Neuronal stem cell (in vitro differentiated cells): Measurements from ENCODE around the gene CACHD1.

Source experiments
- DNase-seq: peaks from one replicate; pipeline ENCODE4 v3.0.0-alpha.2; 2013; ENCODE audit warnings: low spot score
- H2AFZ ChIP-seq: one replicate; pipeline ENCODE4 v1.6.1; 2013; ENCODE audit warnings: mild to moderate bottlenecking, low read length, inconsistent platforms
- H2AK5ac ChIP-seq: 2 replicates; pipeline ENCODE4 v1.6.1; 2013; ENCODE audit warnings: low read depth, mild to moderate bottlenecking, inconsistent platforms, low read length, moderate library complexity, mixed read lengths
- H2BK120ac ChIP-seq: 2 replicates; pipeline ENCODE4 v1.6.1; 2013; ENCODE audit warnings: low read depth, mild to moderate bottlenecking, inconsistent platforms, low read length, moderate library complexity, mixed read lengths
- H2BK12ac ChIP-seq: one replicate; pipeline ENCODE4 v1.6.1; 2013; ENCODE audit warnings: low read length, inconsistent platforms
- H2BK15ac ChIP-seq: 2 replicates; pipeline ENCODE4 v1.6.1; 2013; ENCODE audit warnings: mild to moderate bottlenecking, low read length, inconsistent platforms, mixed read lengths
- H2BK5ac ChIP-seq: one replicate; pipeline ENCODE4 v1.6.1; 2013; ENCODE audit warnings: inconsistent platforms, mild to moderate bottlenecking, low read length, moderate library complexity
- H3K14ac ChIP-seq: one replicate; pipeline ENCODE4 v1.6.1; 2013; ENCODE audit warnings: low read length, inconsistent platforms
- H3K18ac ChIP-seq: 2 replicates; pipeline ENCODE4 v1.6.1; 2013; ENCODE audit warnings: low read length, inconsistent platforms
- H3K23ac ChIP-seq: 2 replicates; pipeline ENCODE4 v1.6.1; 2013; ENCODE audit warnings: low read depth, mild to moderate bottlenecking, mixed read lengths, low read length, inconsistent platforms; ENCODE audit not compliant: poor library complexity
- H3K27ac ChIP-seq: replicated peaks from 3 replicates; pipeline ENCODE4 v1.5.1; 2013; ENCODE audit warnings: low read length, inconsistent platforms
- H3K27me3 ChIP-seq, 3 experiments: 2 replicates each; pipeline ENCODE4 v1.6.1; 2013; ENCODE audit warnings: low read length in 3 of 3, mild to moderate bottlenecking in 2 of 3, inconsistent platforms in 1 of 3, low read depth in 1 of 3, mixed read lengths in 1 of 3, moderate library complexity in 1 of 3; ENCODE audit not compliant: control insufficient read depth in 3 of 3, insufficient read depth in 3 of 3
- H3K36me3 ChIP-seq, 2 donors: replicated peaks in 1 of 2; 2 replicates each; pipeline ENCODE4 v1.6.1; 2013; ENCODE audit warnings: low read length in 2 of 2; ENCODE audit not compliant: control insufficient read depth in 2 of 2, insufficient read depth in 2 of 2
- H3K4ac ChIP-seq: 2 replicates; pipeline ENCODE4 v1.6.1; 2013; ENCODE audit warnings: inconsistent platforms, mild to moderate bottlenecking, low read length, moderate library complexity
- H3K4me1 ChIP-seq, 2 donors: 1 replicate in 1 of 2; 2 replicates in 1 of 2; pipeline ENCODE4 v1.6.1; 2013; ENCODE audit warnings: low read length in 2 of 2, low read depth in 1 of 2; ENCODE audit not compliant: control insufficient read depth in 2 of 2, insufficient read depth in 1 of 2
- H3K4me2 ChIP-seq: one replicate; pipeline ENCODE4 v1.6.1; 2013; ENCODE audit warnings: mild to moderate bottlenecking, low read length, inconsistent platforms; ENCODE audit not compliant: insufficient read depth, poor library complexity, severe bottlenecking
- H3K4me3 ChIP-seq, 2 donors: 2 replicates each; pipeline ENCODE4 v1.5.1; 2013; ENCODE audit warnings: low read length in 2 of 2, mild to moderate bottlenecking in 2 of 2, inconsistent platforms in 1 of 2, moderate library complexity in 1 of 2
- H3K79me1 ChIP-seq: one replicate; pipeline ENCODE4 v1.6.1; 2013; ENCODE audit warnings: low read depth, mild to moderate bottlenecking, inconsistent platforms, low read length, moderate library complexity
- H3K9ac ChIP-seq: one replicate; pipeline ENCODE4 v1.6.1; 2013; ENCODE audit warnings: mild to moderate bottlenecking, low read depth, low read length, inconsistent platforms; ENCODE audit not compliant: poor library complexity
- H3K9me3 ChIP-seq, 2 donors: replicated peaks in 1 of 2; 2 replicates each; pipeline versions ENCODE3 to v1.6.1; 2013; ENCODE audit warnings: low read length in 2 of 2, mild to moderate bottlenecking in 2 of 2, inconsistent platforms in 1 of 2, low read depth in 1 of 2, mixed read lengths in 1 of 2, moderate library complexity in 1 of 2; ENCODE audit not compliant: control insufficient read depth in 2 of 2, insufficient read depth in 1 of 2
- H4K8ac ChIP-seq: one replicate; pipeline ENCODE4 v1.6.1; 2013; ENCODE audit warnings: low read depth, mild to moderate bottlenecking, inconsistent platforms, low read length, moderate library complexity
- H4K91ac ChIP-seq: one replicate; pipeline ENCODE4 v1.6.1; 2013; ENCODE audit warnings: low read length, low read depth, mild to moderate bottlenecking, inconsistent platforms; ENCODE audit not compliant: poor library complexity
- WGBS, 2 donors: extraction: QIAGEN DNeasy Blood & Tissue Kit; methylation state at CpG; one replicate each; pipeline ENCODE4 v1.1.7; 2013; ENCODE audit warnings: missing lambda C conversion rate in 2 of 2, mixed read lengths in 1 of 2; ENCODE audit not compliant: insufficient read length in 2 of 2, insufficient replicate concordance in 1 of 2; ENCODE audit errors: extremely low coverage in 2 of 2; 5-methylcytosine and 5-hydroxymethylcytosine counted together

CACHD1 gene

GRCh38 chr1:64555947-64556346, 86.0 kb downstream of the CACHD1 start:
- H3K14ac ChIP-seq, result no peak overlapping the region

GRCh38 chr1:64561993-64562392, 92.1 kb downstream of the CACHD1 start:
- Histone ChIP-seq H3K36me3 (peaks cover 3 to 38% of the 10 kb centered on the region in 2 donors), H2AFZ (no peak overlapping the region)
- no CpG with 5 or more reads among the region's 2 CpGs for WGBS, 2 donors

More at GRCh38 chr1:64555947-64556346, 86.0 kb downstream of the CACHD1 start:
- H3K36me3 ChIP-seq, result peaks cover 3 to 74% of the 10 kb centered on the region in 2 donors
- no peak overlapping the region for H2AK5ac ChIP-seq
- H3K18ac ChIP-seq, result no peak overlapping the region
- H3K9me3 ChIP-seq, result peaks cover 2 to 18% of the 10 kb centered on the region in 2 donors
- no peaks in the 10 kb centered on the region for H3K27me3 ChIP-seq
- H3K4me3 ChIP-seq, result no peak overlapping the region
- H3K4me1 ChIP-seq, result peaks cover 0 to 2% of the 10 kb centered on the region in 2 donors
- no peaks in the 10 kb centered on the region for H3K79me1 ChIP-seq
- no peak overlapping the region for H2BK15ac ChIP-seq
- WGBS, 2 donors, result no CpG with 5 or more reads among the region's 1 CpG
- no peak overlapping the region for H2AFZ ChIP-seq
- H3K4ac ChIP-seq, result no peak overlapping the region
- no peak overlapping the region for H3K27ac ChIP-seq
- H2BK12ac ChIP-seq, result no peak overlapping the region
- no peak overlapping the region for H2BK120ac ChIP-seq
- no peak overlapping the region for H3K9ac ChIP-seq
- DNase-seq, result no peak
- H3K23ac ChIP-seq, result no peak overlapping the region
- H3K4me2 ChIP-seq, result no peak overlapping the region
- H2BK5ac ChIP-seq, result no peak overlapping the region
- H4K8ac ChIP-seq, result no peak overlapping the region
- H4K91ac ChIP-seq, result no peak overlapping the region

GRCh38 chr1:64563958-64564565, 94.1 kb downstream of the CACHD1 start:
- Histone ChIP-seq H2AK5ac (no peak overlapping the region), H2BK120ac (no peak overlapping the region), H3K27me3 (no peaks in the 10 kb centered on the region), H3K9me3 (peaks cover 1 to 19% of the 10 kb centered on the region in 2 donors), H3K14ac (no peak overlapping the region), H3K23ac (no peak overlapping the region), H4K91ac (no peak overlapping the region), H3K4me2 (no peak overlapping the region), H3K9ac (no peak overlapping the region), H3K18ac (no peak overlapping the region), H3K4me3 (no peak overlapping the region), H3K36me3 (peaks cover 0 to 17% of the 10 kb centered on the region in 2 donors), H4K8ac (no peak overlapping the region), H2AFZ (no peak overlapping the region), H3K4me1 (peaks cover 0 to 1% of the 10 kb centered on the region in 2 donors), H3K27ac (no peak overlapping the region), H2BK12ac (no peak overlapping the region), H3K79me1 (no peaks in the 10 kb centered on the region), H3K4ac (no peak overlapping the region), H2BK15ac (no peak overlapping the region), H2BK5ac (no peak overlapping the region)
- no peak for DNase-seq
- no CpG with 5 or more reads among the region's 5 CpGs for WGBS, 2 donors

More at GRCh38 chr1:64561993-64562392, 92.1 kb downstream of the CACHD1 start:
- Histone ChIP-seq H2BK5ac (no peak overlapping the region), H4K8ac (no peak overlapping the region), H3K79me1 (no peaks in the 10 kb centered on the region), H3K4me3 (no peak overlapping the region), H4K91ac (no peak overlapping the region), H3K9ac (no peak overlapping the region), H3K18ac (no peak overlapping the region), H3K27ac (no peak overlapping the region), H3K4me1 (peaks cover 0 to 1% of the 10 kb centered on the region in 2 donors), H2BK12ac (no peak overlapping the region), H2AK5ac (no peak overlapping the region), H3K9me3 (peaks cover 3 to 32% of the 10 kb centered on the region in 2 donors), H3K4me2 (no peak overlapping the region), H3K14ac (no peak overlapping the region), H3K23ac (no peak overlapping the region), H2BK15ac (no peak overlapping the region), H3K27me3 (no peaks in the 10 kb centered on the region), H3K4ac (no peak overlapping the region), H2BK120ac (no peak overlapping the region)
- DNase-seq, result no peak

- H3K27ac ChIP-seq, result no peak overlapping the region
- no peak overlapping the region for H2BK12ac ChIP-seq
Observed at GRCh38 chr1:64564891-64565290, 95.0 kb downstream of the CACHD1 start.

More at GRCh38 chr1:64564891-64565290, 95.0 kb downstream of the CACHD1 start:
- Histone ChIP-seq H3K4me2 (no peak overlapping the region), H3K36me3 (peaks cover 0 to 9% of the 10 kb centered on the region in 2 donors), H2BK15ac (no peak overlapping the region), H3K9me3 (peaks cover 1 to 13% of the 10 kb centered on the region in 2 donors), H2AFZ (no peak overlapping the region), H4K91ac (no peak overlapping the region), H3K23ac (no peak overlapping the region), H2BK5ac (no peak overlapping the region), H2AK5ac (no peak overlapping the region), H3K9ac (no peak overlapping the region), H3K18ac (no peak overlapping the region), H3K4ac (no peak overlapping the region), H3K4me3 (no peak overlapping the region), H2BK120ac (no peak overlapping the region), H3K79me1 (no peaks in the 10 kb centered on the region), H3K14ac (no peak overlapping the region), H4K8ac (no peak overlapping the region), H3K4me1 (peaks cover 0 to 1% of the 10 kb centered on the region in 2 donors), H3K27me3 (no peaks in the 10 kb centered on the region)
- no CpG with 5 or more reads among the region's 3 CpGs for WGBS, 2 donors
- no peak for DNase-seq
